ENCODE data around the gene FRMD8. TPM values are rescaled to one million over a fixed set of nuclear protein-coding genes. Genes with fewer than 3 reads are reported as not detected.

FRMD8 gene
- total and polyA plus RNA-seq, 9 of the 15 experiments (the other 6 are each of a cell fraction or from before 2014, with no cell fraction given) = 4.5 to 54.5 (median 15.8) TPM

GRCh38 chr11:65420979-65421793, 34.7 kb downstream of the FRMD8 start (continued):
- TF ChIP-seq BMI1 (IDR thresholded peaks at IDR 0.05; ENCODE audit: low read length) (no peak), ZNF311 (CRISPR knock-in tag; IDR thresholded peaks at IDR 0.05) (peak; percentile 41; the same call in 1 of the 2 replicates), SREBF1 (IDR thresholded peaks at IDR 0.05; ENCODE audit: borderline replicate concordance, low read depth, low read length) (peak; percentile 90; the same call in 1 of the 2 replicates), CBFB (CRISPR knock-in tag; IDR thresholded peaks at IDR 0.05) (no peak), XRCC3 (IDR thresholded peaks at IDR 0.05) (no peak), MTF1 (CRISPR knock-in tag; IDR thresholded peaks at IDR 0.05; ENCODE audit: borderline replicate concordance) (no peak), ZFP91 (CRISPR knock-in tag; IDR thresholded peaks at IDR 0.05) (no peak), HINFP (tag; conservative IDR thresholded peaks at IDR 0.05; ENCODE audit: low read depth) (no peak), GTF3C2 (IDR thresholded peaks at IDR 0.05; ENCODE audit: borderline replicate concordance, extremely low read depth, insufficient read length) (no peak), POU5F1 (IDR thresholded peaks at IDR 0.05; ENCODE audit: borderline replicate concordance, low read depth, low read length, partially characterized antibody) (no peak), CREB5 (CRISPR knock-in tag; IDR thresholded peaks at IDR 0.05) (0 out of 2 replicates have a peak, but pooled peaks have one; percentile 25), NELFE (IDR thresholded peaks at IDR 0.05; ENCODE audit: insufficient read depth, insufficient read length) (no peak), CBX5 (IDR thresholded peaks at IDR 0.05; ENCODE audit: borderline replicate concordance, low read depth) (no peak), TCF3 (CRISPR knock-in tag; IDR thresholded peaks at IDR 0.05) (peak; percentile 68), FOXO4 (CRISPR knock-in tag; IDR thresholded peaks at IDR 0.05) (no peak), COPS2 (conservative IDR thresholded peaks at IDR 0.05) (no peak), RNF2 (IDR thresholded peaks at IDR 0.05) (peak; percentile 57; the same call in 1 of the 2 replicates), ZNF174 (CRISPR knock-in tag; IDR thresholded peaks at IDR 0.05) (no peak)

Data from K562 (cell line).